ENCODE data around the gene IZUMO2.

- TF ChIP-seq FOXM1 (IDR thresholded peaks at IDR 0.05; ENCODE audit: low read depth) (no peak), USF2 (IDR thresholded peaks at IDR 0.05; ENCODE audit: borderline replicate concordance, low read depth, low read length) (no peak), CTCF (IDR thresholded peaks at IDR 0.05) (no peak)
Observed at GRCh38 chr19:50202386-50202785, 39.3 kb upstream of the IZUMO2 start.

All from SK-N-SH (cell line).